Measurements from ENCODE around the gene LUC7L3.
"Not testable (repeated sequence)": the region's sequence is repeated elsewhere in the genome, so short reads cannot be mapped to it uniquely, and the experiment has no call there.

The LUC7L3 gene

GRCh38 chr17:50790618-50791017, 71.2 kb downstream of the LUC7L3 start:
- no peak for DNase-seq

GRCh38 chr17:50792132-50792531, 72.7 kb downstream of the LUC7L3 start:
- no peak for DNase-seq

DNA sequence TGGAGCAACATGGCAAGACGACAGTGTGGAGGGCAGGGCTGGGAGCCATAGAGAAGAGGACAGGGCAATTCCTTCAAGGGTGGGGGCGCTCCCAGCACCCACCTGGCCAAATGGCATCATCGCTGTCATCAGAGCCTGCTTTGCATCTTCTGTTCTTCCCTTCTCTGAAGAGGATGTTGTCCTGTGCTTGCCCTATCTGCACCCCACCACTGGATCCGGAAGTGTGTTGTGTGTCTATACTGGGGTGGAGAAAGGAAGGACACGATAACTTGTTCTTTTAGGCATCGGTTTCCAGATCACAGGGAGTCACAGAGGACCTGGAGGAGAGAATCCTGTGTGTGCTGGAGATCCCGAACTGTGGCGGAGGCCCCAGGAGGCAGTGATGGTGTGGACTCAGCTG, 73.6 kb downstream of the LUC7L3 start:
- DNase-seq = no peak

DNA sequence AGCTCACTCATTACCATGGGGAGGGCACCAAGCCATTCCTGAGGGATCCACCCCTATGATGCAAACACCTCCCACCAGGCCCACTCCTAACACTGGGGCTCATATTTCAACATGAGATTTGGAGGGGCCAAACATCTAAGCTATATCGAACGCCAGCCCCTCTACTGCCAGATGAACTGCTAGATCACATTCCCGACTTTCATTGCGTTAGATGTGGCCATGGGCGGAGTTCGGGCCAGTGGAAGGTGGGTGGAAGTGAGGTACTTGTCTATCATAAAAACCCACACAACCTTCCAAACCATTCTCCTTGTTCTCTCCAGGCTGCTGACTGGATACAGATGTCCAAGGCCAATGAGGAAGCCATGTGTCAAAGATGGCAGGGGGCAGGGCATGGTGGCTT, 75.0 kb downstream of the LUC7L3 start:
- DNase-seq = no peak

DNA sequence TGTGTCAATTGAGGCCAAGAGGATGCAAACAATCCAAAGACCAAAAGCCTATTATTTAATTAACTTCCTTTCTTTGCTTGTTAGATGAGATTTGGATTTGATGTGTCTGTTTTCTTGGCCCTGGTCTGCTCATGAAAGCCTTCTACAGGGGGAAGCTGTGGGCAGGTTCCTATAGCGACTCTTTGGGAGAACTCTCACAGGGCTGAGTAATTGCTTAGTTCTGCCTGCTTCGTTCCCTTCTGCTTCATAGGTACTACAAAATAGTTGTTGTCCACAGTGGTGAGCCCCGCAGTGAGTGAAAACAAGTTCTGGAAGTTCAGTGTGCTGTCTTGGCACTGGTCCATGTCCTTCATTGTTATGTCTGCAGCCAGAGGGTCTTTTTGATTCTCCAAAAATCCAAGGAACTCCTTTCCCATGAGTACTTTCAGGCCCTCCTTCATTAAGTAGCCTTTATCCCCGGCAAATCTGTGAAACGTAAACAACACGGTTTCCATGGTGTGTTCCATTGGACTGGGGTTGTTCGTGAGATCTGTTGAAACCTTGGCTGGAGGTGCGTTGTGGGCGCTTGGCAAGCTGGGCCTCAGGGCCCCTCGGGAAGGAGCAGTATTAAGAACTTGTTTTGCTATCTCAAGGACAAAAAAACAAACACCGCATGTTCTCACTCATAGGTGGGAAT, 77.9 kb downstream of the LUC7L3 start:
- no peak for DNase-seq

DNA sequence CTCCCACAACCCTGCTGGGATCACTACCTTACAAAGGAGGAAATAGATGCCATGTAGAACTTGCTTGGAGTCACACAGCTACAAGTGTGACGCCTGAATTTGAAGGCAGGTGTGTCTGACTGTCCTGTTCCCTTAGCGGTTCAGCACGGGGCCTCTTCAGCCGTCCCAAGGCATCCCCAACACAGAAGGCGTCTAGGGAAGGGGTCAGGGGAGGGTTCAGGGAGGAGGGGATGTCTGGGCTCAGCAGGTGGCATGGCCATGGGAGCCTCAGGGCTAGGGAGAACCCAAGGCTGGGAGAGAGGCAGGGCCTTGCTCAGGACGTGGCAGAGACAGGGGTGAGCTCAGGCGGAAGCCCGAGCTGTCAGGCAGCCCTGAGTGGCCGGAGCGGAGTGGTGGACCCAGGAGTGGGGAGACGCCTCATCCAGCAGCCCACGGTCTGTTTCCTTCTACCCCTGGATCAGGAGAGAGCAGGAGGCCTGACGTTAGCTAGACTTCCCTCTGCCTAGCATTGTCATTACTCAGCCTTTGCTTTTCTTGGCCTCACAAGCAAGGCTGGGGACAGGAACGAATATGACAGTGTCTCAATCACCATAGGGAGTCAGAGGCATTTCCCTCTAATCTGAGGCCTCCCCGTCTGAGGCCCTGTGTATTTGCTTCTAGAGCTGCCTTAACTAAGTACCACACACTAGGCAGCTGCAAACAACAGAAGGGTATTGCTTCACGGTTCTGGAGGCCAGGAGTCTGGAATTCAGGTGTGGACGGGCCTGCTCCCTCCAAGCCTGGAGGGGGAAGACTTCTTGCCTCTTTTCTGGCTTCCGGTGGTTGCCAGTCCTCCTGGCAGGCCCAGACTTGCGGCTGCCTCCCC, 79.3 kb downstream of the LUC7L3 start:
- DNase-seq = no peak

- DNase-seq = no peak
Measured at GRCh38 chr17:50799582-50799981, 80.2 kb downstream of the LUC7L3 start.

DNA sequence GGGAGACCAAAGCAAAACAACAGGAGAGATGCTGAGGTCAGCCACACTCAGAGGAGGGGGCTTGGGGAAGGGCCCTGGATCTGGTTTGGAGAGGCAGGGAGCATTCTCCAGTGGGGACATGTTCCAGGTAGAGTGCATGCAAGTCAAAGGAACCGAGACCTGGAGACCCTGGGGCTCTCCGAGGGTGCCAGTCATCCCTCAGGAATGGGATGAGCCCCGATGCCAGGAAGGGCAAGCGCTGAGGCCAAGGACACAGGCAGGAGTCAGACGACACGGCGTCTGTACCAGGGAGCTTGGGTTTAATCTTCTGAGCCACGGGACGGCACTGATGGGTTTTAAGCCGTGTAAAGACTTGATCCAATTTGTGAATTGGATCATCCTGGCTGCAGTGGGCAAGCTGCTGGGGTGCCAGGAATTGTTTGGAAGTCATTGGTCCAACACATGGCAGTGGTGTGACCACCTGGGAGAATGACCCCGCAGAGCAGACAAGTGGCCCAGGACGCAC, 80.8 kb downstream of the LUC7L3 start:
- DNase-seq = no peak

- DNase-seq = no peak
Measured at GRCh38 chr17:50802609-50803571, 83.5 kb downstream of the LUC7L3 start.

DNA sequence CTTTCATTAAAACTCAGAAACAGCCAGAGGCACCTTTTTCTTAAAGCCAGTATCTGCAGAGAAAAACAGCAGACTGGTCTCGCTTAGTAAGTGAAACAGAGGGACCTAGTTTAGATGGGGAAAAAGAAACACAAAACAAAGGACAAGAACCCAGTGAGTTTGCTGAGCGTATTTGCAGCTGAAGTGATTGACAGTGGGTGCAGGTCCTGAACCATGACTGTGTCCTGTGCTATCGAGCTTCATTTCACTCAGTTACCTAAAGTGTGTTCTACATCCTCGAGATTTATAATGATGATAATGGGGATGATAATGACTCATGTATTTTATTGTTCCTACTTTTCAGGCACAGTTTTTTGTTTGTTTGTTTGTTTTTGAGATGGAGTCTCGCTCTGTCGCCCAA, 84.3 kb downstream of the LUC7L3 start:
- no peak for DNase-seq

- DNase-seq = not testable (repeated sequence)
Measured at GRCh38 chr17:50804749-50805475, 85.5 kb downstream of the LUC7L3 start.

- no peak for DNase-seq
Measured at GRCh38 chr17:50805486-50805885, 86.1 kb downstream of the LUC7L3 start.

Data from activated naive CD4-positive, alpha-beta T cell (primary cell).